ENCODE results near the gene PREX1. TPM values are rescaled to one million over a fixed set of nuclear protein-coding genes. Genes with fewer than 3 reads are reported as not detected.

The PREX1 gene
- total RNA-seq, 1 donor from 2014 or later: 248 TPM

GRCh38 chr20:48835390-48835789 is 7.6 kb upstream of the PREX1 start:
- DNase-seq (ENCODE audit: low spot score): no peak
- Mint-ChIP-seq H3K36me3 (ENCODE audit: low read depth, unreplicated experiment) (no peaks in the 10 kb centered on the region), H3K9me3 (ENCODE audit: unreplicated experiment) (no peaks in the 10 kb centered on the region), H3K27me3 (ENCODE audit: unreplicated experiment) (no peaks in the 10 kb centered on the region), H3K4me3 (ENCODE audit: unreplicated experiment) (no peak overlapping the region), H3K4me1 (ENCODE audit: unreplicated experiment) (peaks cover 16% of the 10 kb centered on the region), H3K27ac (ENCODE audit: unreplicated experiment) (peak overlapping the region; percentile 10)
- no peak for TF ChIP-seq CTCF (IDR thresholded peaks at IDR 0.05; ENCODE audit: unreplicated experiment)

- no peak for TF ChIP-seq CTCF (IDR thresholded peaks at IDR 0.05; ENCODE audit: unreplicated experiment)
- H3K4me1 Mint-ChIP-seq (ENCODE audit: unreplicated experiment): peaks cover 18% of the 10 kb centered on the region
- no peak overlapping the region for H3K27ac Mint-ChIP-seq (ENCODE audit: unreplicated experiment)
- H3K4me3 Mint-ChIP-seq (ENCODE audit: unreplicated experiment): no peak overlapping the region
- DNase-seq (ENCODE audit: low spot score): no peak
- H3K36me3 Mint-ChIP-seq (ENCODE audit: low read depth, unreplicated experiment): no peaks in the 10 kb centered on the region
- no peaks in the 10 kb centered on the region for H3K9me3 Mint-ChIP-seq (ENCODE audit: unreplicated experiment)
- H3K27me3 Mint-ChIP-seq (ENCODE audit: unreplicated experiment): no peaks in the 10 kb centered on the region
These were observed 6.5 kb upstream of the PREX1 start for GRCh38 chr20:48834278-48834677.

- no peak for TF ChIP-seq CTCF (IDR thresholded peaks at IDR 0.05; ENCODE audit: unreplicated experiment)
- H3K4me3 Mint-ChIP-seq (ENCODE audit: unreplicated experiment): no peak overlapping the region
- H3K27me3 Mint-ChIP-seq (ENCODE audit: unreplicated experiment): peaks cover 7% of the 10 kb centered on the region
- H3K27ac Mint-ChIP-seq (ENCODE audit: unreplicated experiment): no peak overlapping the region
- no peaks in the 10 kb centered on the region for H3K9me3 Mint-ChIP-seq (ENCODE audit: unreplicated experiment)
- H3K4me1 Mint-ChIP-seq (ENCODE audit: unreplicated experiment): peaks cover 17% of the 10 kb centered on the region
- no peak for DNase-seq (ENCODE audit: low spot score)
- no peaks in the 10 kb centered on the region for H3K36me3 Mint-ChIP-seq (ENCODE audit: low read depth, unreplicated experiment)
These were observed 4.6 kb upstream of the PREX1 start for GRCh38 chr20:48832405-48832730.

GRCh38 chr20:48831718-48832404 is 4.1 kb upstream of the PREX1 start:
- H3K4me1 Mint-ChIP-seq (ENCODE audit: unreplicated experiment): peaks cover 14% of the 10 kb centered on the region
- TF ChIP-seq CTCF (IDR thresholded peaks at IDR 0.05; ENCODE audit: unreplicated experiment): no peak
- no peaks in the 10 kb centered on the region for H3K9me3 Mint-ChIP-seq (ENCODE audit: unreplicated experiment)
- no peak overlapping the region for H3K27ac Mint-ChIP-seq (ENCODE audit: unreplicated experiment)
- no peak overlapping the region for H3K4me3 Mint-ChIP-seq (ENCODE audit: unreplicated experiment)
- DNase-seq (ENCODE audit: low spot score): no peak
- peaks cover 2% of the 10 kb centered on the region for H3K36me3 Mint-ChIP-seq (ENCODE audit: low read depth, unreplicated experiment)
- H3K27me3 Mint-ChIP-seq (ENCODE audit: unreplicated experiment): peaks cover 7% of the 10 kb centered on the region

- H3K27me3 Mint-ChIP-seq (ENCODE audit: unreplicated experiment): peaks cover 8% of the 10 kb centered on the region
- no peak for TF ChIP-seq CTCF (IDR thresholded peaks at IDR 0.05; ENCODE audit: unreplicated experiment)
- H3K27ac Mint-ChIP-seq (ENCODE audit: unreplicated experiment): no peak overlapping the region
- peak overlapping the region; percentile 27 for H3K4me3 Mint-ChIP-seq (ENCODE audit: unreplicated experiment)
- no peaks in the 10 kb centered on the region for H3K9me3 Mint-ChIP-seq (ENCODE audit: unreplicated experiment)
- H3K4me1 Mint-ChIP-seq (ENCODE audit: unreplicated experiment): peaks cover 16% of the 10 kb centered on the region
- H3K36me3 Mint-ChIP-seq (ENCODE audit: low read depth, unreplicated experiment): peaks cover 3% of the 10 kb centered on the region
- DNase-seq (ENCODE audit: low spot score): no peak
These were observed 3.1 kb upstream of the PREX1 start for GRCh38 chr20:48830826-48831318.
